HepG2 (cell line): ENCODE measurements around the gene SPIB. TPM values are rescaled to one million over a fixed set of nuclear protein-coding genes. Genes with fewer than 3 reads are reported as not detected.
A peak's percentile ranks its signal among the peaks of the same experiment; 100 is the strongest.

Experiments
- ATAC-seq: fragments of 200-7000 bp; cut with Tn5 transposase; 3 replicates; pipeline ENCODE4 v1.9.1; 2020; ENCODE audit warnings: mild to moderate bottlenecking, moderate library complexity
- BruUV-seq: library from RNA; stranded (reverse); fragments of 400-500 nt; replicated peaks from 2 replicates; lab custom pipeline; 2021; lab: Mats Ljungman, UMichigan
- CTCF ChIA-PET: fragments of 300-600 bp; formaldehyde crosslinking; extraction: SDS; loops from one replicate; lab custom pipeline; 2021; ENCODE audit warnings: low total read pairs, inconsistent platforms, low intra/inter-chr PET ratio; lab: Yijun Ruan, JAX
- POLR2A ChIA-PET: fragments of 350-600 bp; sonication (Branson Sonifier 250); formaldehyde crosslinking; loops from one replicate; lab custom pipeline; 2020; ENCODE audit warnings: antibody characterized with exemption, inconsistent platforms; lab: Yijun Ruan, JAX
- DNase-seq: peaks from one replicate; pipeline ENCODE4 v3.0.0-alpha.2; 2015; ENCODE audit warnings: low spot score
- FAIRE-seq: peaks from 3 replicates; lab custom pipeline; 2011; peaks lifted over from hg19 to GRCh38; lab: Jason Lieb, UNC
- H2AFZ ChIP-seq: one replicate; pipeline ENCODE4 v1.6.1; 2011; ENCODE audit warnings: low read length, inconsistent platforms
- H3K27ac ChIP-seq: fragments of 300-600 bp; 3 replicates; pipeline ENCODE4 v1.8.0; 2011; ENCODE audit warnings: mixed run types, mild to moderate bottlenecking, mixed read lengths, low read length, inconsistent platforms; ENCODE audit not compliant: insufficient read depth; ENCODE audit errors: extremely low read length
- H3K27me3 ChIP-seq, 2 experiments: fragments of 200-600 bp in 1 of 2; 2 replicates in 1 of 2; 3 replicates in 1 of 2; pipeline versions ENCODE4 v1.6.0 to v1.8.0; 2011; ENCODE audit warnings: low read length in 2 of 2, mild to moderate bottlenecking in 2 of 2, moderate library complexity in 2 of 2, inconsistent platforms in 1 of 2; ENCODE audit not compliant: insufficient read depth in 2 of 2, control insufficient read depth in 1 of 2
- H3K36me3 ChIP-seq, 2 experiments: fragments of 200-600 bp in 1 of 2; replicated peaks in 1 of 2; 2 replicates in 1 of 2; 3 replicates in 1 of 2; pipeline versions ENCODE4 v1.5.1 to v1.8.0; 2011; ENCODE audit warnings: low read length in 2 of 2, inconsistent platforms in 1 of 2; ENCODE audit not compliant: insufficient read depth in 2 of 2, control insufficient read depth in 1 of 2
- H3K4me1 ChIP-seq: 2 replicates; pipeline ENCODE4 v1.5.1; 2012; ENCODE audit warnings: low read length, inconsistent platforms; ENCODE audit not compliant: insufficient read depth
- H3K4me2 ChIP-seq: 2 replicates; pipeline ENCODE4 v1.6.0; 2011; ENCODE audit warnings: low read depth, low read length, inconsistent platforms
- H3K4me3 ChIP-seq, 3 experiments: fragments of 200-600 bp in 1 of 3; sonication (generic), shearing (Covaris generic) in 1 of 3; replicated peaks in 1 of 3; 2 replicates each; pipeline ENCODE4 v1.5.1; 2011 to 2016; ENCODE audit warnings: low read length in 3 of 3, inconsistent platforms in 2 of 3, low read depth in 2 of 3, mild to moderate bottlenecking in 2 of 3, control low read depth in 1 of 3, mixed read lengths in 1 of 3; ENCODE audit not compliant: insufficient read depth in 1 of 3
- H3K79me2 ChIP-seq: one replicate; pipeline ENCODE4 v1.6.1; 2011; ENCODE audit warnings: low read length, inconsistent platforms; ENCODE audit not compliant: insufficient read depth
- H3K9ac ChIP-seq: 2 replicates; pipeline ENCODE4 v1.6.0; 2011; ENCODE audit warnings: mild to moderate bottlenecking, low read depth, low read length, inconsistent platforms; ENCODE audit not compliant: insufficient read depth
- H3K9me3 ChIP-seq: 2 replicates; pipeline ENCODE4 v1.5.1; 2012; ENCODE audit warnings: mild to moderate bottlenecking, low read length
- H4K20me1 ChIP-seq: 2 replicates; pipeline ENCODE4 v1.6.0; 2011; ENCODE audit warnings: inconsistent platforms, mild to moderate bottlenecking, low read length, moderate library complexity; ENCODE audit not compliant: insufficient read depth
- HBP1 ChIP-seq: IDR thresholded peaks from 2 replicates; pipeline ENCODE4 v1.6.1; 2016; ENCODE audit warnings: low read depth, control low read depth
- PRDM15 ChIP-seq: sonication (generic); formaldehyde crosslinking; IDR thresholded peaks from 2 replicates; pipeline ENCODE4 v1.4.0; 2020; ENCODE audit warnings: missing genetic modification reagents
- SSRP1 ChIP-seq: IDR thresholded peaks from 2 replicates; pipeline ENCODE4 v1.6.1; 2016; ENCODE audit warnings: control low read depth
- ZBTB39 ChIP-seq: sonication (generic); formaldehyde crosslinking; IDR thresholded peaks from 2 replicates; pipeline ENCODE4 v1.5.0; 2020; ENCODE audit warnings: missing genetic modification reagents
- ZNF740 ChIP-seq: sonication (generic); formaldehyde crosslinking; IDR thresholded peaks from 2 replicates; pipeline ENCODE4 v1.4.0; 2020; ENCODE audit warnings: missing genetic modification reagents
- ZNF780A ChIP-seq: sonication (generic); formaldehyde crosslinking; IDR thresholded peaks from 2 replicates; pipeline ENCODE4 v1.8.0; 2022; ENCODE audit warnings: mild to moderate bottlenecking, missing genetic modification reagents, moderate library complexity
- ZZZ3 ChIP-seq: sonication (generic); formaldehyde crosslinking; IDR thresholded peaks from 2 replicates; pipeline ENCODE4 v1.4.0; 2020; ENCODE audit warnings: missing genetic modification reagents, mild to moderate bottlenecking, borderline replicate concordance
- WGBS: methylation state at CpG from one replicate; pipeline ENCODE4 v1.1.6; 2017; ENCODE audit warnings: low lambda C conversion rate; 5-methylcytosine and 5-hydroxymethylcytosine counted together
- in situ Hi-C: cut with HindIII; loops from 2 replicates; pipeline ENCODE4 v1.10.0; 2017; ENCODE audit warnings: low pct_unique_long_range_greater_than_20kb; ENCODE audit not compliant: extremely low pct_ligation_motif_present
- intact Hi-C: fragments of 100-400 bp; cut with micrococcal nuclease; formaldehyde crosslinking; loops from one replicate; pipeline ENCODE4 v1.10.0; 2022; ENCODE audit not compliant: unreplicated experiment
- polyA plus RNA-seq, 8 experiments: library from polyadenylated mRNA; depleted of rRNA in 3 of 8; stranded (reverse) in 7 of 8; unstranded in 1 of 8; fragments of >200 nt; fragmentation: Illumina TruSeq in 4 of 8; extraction: Trizol in 4 of 8; gene quantifications; 2 replicates each; pipeline versions ENCODE4 v1.2.1 to v1.2.3, GENCODE V29; 2011 to 2016; ENCODE audit warnings: low read depth in 4 of 8, missing spikeins in 1 of 8, mixed read lengths in 1 of 8; ENCODE audit not compliant: insufficient read depth in 1 of 8
- total RNA-seq, 5 experiments: library from RNA; depleted of rRNA; stranded (reverse); fragments of >200 nt; fragmentation: Illumina TruSeq; extraction: Trizol; gene quantifications; 2 replicates each; pipeline ENCODE4 v1.2.3, GENCODE V29; 2016; ENCODE audit warnings: low read depth in 1 of 5
- TF ChIP-seq, protein P1 (sequence below): sonication (generic); formaldehyde crosslinking; IDR thresholded peaks from 2 replicates; pipeline ENCODE4; 2020; ENCODE audit warnings: missing genetic modification reagents, mild to moderate bottlenecking, borderline replicate concordance

SPIB gene
- total and polyA plus RNA-seq, 2 of the 13 experiments (the other 11 are each of a cell fraction or from before 2014, with no cell fraction given), result 0.04 TPM; not detected in 1

DNA sequence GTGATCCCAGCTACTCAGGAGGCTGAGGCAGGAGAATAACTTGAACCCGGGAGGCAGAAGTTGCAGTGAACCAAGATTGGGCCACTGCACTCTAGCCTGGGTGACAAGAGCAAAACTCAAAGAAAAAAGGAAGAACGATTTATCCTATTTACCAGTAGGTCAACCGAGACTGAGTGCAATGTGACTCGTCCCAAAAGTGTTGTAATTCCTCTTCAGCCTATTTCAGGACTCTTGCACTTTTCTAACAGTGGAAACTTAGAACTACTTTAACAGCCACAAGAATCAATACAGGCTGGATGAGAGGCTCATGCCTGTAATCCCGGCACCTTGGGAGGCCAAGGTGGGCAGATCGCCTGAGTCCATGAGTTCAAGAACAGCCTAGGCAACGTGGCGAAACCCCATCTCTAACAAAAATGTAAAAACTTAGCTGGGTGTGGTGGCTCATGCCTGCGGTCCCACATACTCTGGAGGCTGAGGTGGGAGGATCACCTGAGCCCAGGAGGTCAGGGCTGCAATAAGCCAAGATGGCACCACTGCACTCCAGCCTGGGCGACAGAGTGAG lies 46.7 kb upstream of the SPIB start (continued):
- TF ChIP-seq HBP1 (CRISPR knock-in tag) (no peak), SSRP1 (CRISPR knock-in tag) (no peak), ZNF780A (CRISPR knock-in tag) (no peak)

DNA sequence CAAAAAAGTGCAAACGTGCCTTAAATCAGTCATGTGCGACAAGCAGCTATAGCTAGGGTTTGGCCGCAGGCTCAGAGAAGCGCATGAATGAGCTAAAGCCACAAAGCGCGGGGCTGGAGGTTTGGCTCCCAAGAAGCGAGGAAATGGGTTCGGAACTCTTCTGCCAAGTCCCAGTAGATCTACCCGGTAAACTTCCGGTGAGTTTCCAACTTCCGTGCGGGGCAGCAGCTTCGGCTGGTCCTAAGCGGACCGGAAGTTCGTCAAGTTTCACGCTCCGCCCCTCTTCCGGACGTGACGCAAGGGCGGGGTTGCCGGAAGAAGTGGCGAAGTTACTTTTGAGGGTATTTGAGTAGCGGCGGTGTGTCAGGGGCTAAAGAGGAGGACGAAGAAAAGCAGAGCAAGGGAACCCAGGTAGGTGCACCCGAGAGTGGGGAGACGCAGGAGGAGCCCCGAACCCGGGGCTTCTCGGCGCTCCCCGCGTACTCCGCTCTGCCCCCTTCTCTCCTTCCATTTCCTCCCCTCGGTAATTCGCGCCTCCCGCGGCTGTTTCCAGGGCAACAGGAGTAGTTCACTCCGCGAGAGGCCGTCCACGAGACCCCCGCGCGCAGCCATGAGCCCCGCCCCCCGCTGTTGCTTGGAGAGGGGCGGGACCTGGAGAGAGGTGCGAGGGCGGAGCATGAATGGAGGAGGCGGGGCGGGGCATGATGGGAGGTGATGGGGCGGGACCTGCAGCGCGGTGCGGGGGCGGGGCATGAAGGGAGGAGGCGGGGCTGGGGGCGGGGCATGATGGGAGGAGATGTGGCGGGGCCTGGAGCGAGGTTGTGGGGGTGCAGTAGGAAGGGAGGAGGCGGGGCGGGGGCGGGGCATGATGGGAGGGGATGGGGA lies 42.3 kb upstream of the SPIB start, which contains the start of gene NR1H2:
Gene NR1H2 (plus strand): TSS at position 292 of the 885 bp plus-strand sequence. CDS start 1,149 bp downstream, outside the sequence.
- H4K20me1 ChIP-seq, result no peaks in the 10 kb centered on the region
- H3K4me2 ChIP-seq, result peak within 1 kb of the TSS; percentile 70
- ChIA-PET CTCF (no interaction called here), POLR2A (interaction anchor here (0.9 to 2.1 kb wide), 5 partner anchors 8 to 89 kb away, joined by 3 to 12 read pairs (median 7); partner anchors contain the start of genes KCNC3 and POLD1)
- intact Hi-C loops (no loop called here), in situ Hi-C loops (loop anchor here (10.0 kb wide), 1 partner anchor 88 kb away; no protein-coding TSS in a partner anchor)
- no peaks in the 10 kb centered on the region for H3K79me2 ChIP-seq
- DNase-seq (peak; percentile 92), FAIRE-seq (peak; percentile 89), ATAC-seq (peak; percentile 94)
- TSS peak; percentile 94 for BruUV-seq
- 5% methylated on average over 67 of the region's 67 CpGs for whole genome bisulfite sequencing
- no peaks in the 10 kb centered on the region; a peak in 1 of 5 replicates for H3K27me3 ChIP-seq
- no peaks in the 10 kb centered on the region for H3K9me3 ChIP-seq
- H3K9ac ChIP-seq, result peak within 1 kb of the TSS; percentile 98
- no peaks in the 10 kb centered on the region for H3K4me1 ChIP-seq
- peak within 1 kb of the TSS; percentile 86 to 94 (median 90) for H3K4me3 ChIP-seq
- peak within 1 kb of the TSS; percentile 32 for H2AFZ ChIP-seq
- peak within 1 kb of the TSS; percentile 96 for H3K27ac ChIP-seq
- peaks cover 15 to 30% of the 10 kb centered on the region in 2 experiments; a peak in 4 of 5 replicates for H3K36me3 ChIP-seq
- 0 out of 2 replicates have a peak, but pooled peaks have one; percentile 22 for TF ChIP-seq PRDM15 (CRISPR knock-in tag)
- TF ChIP-seq ZNF740 (CRISPR knock-in tag), result no peak
- no peak; the same call in 1 of the 2 replicates for TF ChIP-seq ZZZ3 (CRISPR knock-in tag)
- TF ChIP-seq ZBTB39, result no peak
- TF ChIP-seq, protein P1, sequence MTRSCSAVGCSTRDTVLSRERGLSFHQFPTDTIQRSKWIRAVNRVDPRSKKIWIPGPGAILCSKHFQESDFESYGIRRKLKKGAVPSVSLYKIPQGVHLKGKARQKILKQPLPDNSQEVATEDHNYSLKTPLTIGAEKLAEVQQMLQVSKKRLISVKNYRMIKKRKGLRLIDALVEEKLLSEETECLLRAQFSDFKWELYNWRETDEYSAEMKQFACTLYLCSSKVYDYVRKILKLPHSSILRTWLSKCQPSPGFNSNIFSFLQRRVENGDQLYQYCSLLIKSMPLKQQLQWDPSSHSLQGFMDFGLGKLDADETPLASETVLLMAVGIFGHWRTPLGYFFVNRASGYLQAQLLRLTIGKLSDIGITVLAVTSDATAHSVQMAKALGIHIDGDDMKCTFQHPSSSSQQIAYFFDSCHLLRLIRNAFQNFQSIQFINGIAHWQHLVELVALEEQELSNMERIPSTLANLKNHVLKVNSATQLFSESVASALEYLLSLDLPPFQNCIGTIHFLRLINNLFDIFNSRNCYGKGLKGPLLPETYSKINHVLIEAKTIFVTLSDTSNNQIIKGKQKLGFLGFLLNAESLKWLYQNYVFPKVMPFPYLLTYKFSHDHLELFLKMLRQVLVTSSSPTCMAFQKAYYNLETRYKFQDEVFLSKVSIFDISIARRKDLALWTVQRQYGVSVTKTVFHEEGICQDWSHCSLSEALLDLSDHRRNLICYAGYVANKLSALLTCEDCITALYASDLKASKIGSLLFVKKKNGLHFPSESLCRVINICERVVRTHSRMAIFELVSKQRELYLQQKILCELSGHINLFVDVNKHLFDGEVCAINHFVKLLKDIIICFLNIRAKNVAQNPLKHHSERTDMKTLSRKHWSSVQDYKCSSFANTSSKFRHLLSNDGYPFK (CRISPR knock-in tag), result peak; percentile 90; the same call in 1 of the 2 replicates
